ENCODE results near the gene CUTC.

CUTC gene

GRCh38 chr10:99779335-99779734 is 47.3 kb downstream of the CUTC start:
- DNase-seq = no peak
- intact Hi-C loops (cut with DNase I) = no loop called here

DNA sequence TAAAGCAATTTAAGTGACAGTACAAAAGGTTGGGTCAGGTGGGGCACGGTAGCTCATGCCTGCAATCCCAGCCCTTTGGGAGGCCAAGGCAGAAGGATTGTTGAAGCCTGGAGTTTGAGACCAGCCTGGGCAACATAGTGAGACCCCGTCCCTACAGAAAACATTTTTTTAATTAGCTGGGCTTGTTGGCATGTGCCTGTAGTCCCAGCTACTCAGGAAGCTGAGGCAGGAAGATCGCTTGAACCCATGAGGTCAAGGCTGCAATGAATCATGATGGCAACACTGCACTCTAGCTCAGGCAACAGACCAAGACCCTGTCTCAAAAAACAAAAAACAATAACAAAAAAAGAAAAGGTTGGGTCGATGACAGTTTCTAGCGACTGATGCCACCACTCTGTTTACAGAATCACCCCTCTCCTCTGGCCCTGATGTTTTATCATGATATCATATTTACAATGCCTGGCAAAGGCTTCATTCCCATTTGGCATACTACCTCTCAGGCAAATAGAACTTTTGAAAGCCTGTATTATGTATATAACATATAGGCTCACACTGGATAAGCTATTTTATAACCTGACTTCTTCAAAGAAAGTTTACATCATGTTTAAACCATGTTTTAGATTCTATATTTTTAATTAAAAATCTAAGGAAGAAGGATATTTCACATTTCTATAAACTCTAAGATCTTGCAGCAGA is 49.8 kb downstream of the CUTC start:
- intact Hi-C loops (cut with DNase I) = no loop called here
- DNase-seq = no peak

- intact Hi-C loops (cut with DNase I) = no loop called here
- DNase-seq = no peak
Measured at GRCh38 chr10:99782447-99783286, 50.6 kb downstream of the CUTC start, which contains the start of gene ABCC2. TSS of gene ABCC2 (plus strand) at chr10:99782640. CDS start at chr10:99782845, 205 bp downstream.

- no peak for DNase-seq
- intact Hi-C loops (cut with DNase I) = no loop called here
Measured at GRCh38 chr10:99784016-99784726, 52.1 kb downstream of the CUTC start.

DNA sequence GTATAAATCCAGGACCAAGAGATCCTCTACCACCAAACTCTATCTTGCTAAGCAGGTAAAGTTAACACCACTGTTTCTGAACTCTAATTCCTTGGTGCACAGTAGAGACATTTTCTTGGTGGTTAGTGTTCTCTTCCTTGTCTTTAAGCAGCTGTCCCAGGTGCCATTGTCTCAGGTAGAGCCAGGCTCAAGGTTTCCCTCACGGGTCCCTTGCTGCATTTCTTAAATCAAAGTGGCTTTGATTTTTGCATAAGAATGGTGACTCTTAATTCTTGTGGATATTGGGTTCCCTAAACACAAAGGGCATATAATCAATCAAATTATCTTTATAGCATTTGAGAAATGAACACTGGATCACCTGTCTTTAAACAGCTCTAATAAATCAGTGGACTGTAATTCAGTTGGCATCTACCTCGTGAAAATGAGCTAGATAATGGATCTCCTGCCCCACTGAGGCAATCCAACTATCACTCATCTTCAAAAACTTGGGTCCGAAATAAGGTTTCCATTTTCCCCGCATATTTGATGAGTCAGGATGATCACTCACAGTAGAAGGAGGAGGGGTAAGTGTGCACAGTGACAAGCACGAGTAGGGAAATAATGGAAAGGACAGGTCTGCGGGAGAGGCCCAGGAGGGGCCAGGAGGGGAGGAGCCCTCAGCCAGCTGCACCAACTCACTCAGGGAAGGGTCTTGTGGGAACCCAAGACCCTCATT is 52.9 kb downstream of the CUTC start:
- intact Hi-C loops (cut with DNase I) = no loop called here
- DNase-seq = no peak

DNA sequence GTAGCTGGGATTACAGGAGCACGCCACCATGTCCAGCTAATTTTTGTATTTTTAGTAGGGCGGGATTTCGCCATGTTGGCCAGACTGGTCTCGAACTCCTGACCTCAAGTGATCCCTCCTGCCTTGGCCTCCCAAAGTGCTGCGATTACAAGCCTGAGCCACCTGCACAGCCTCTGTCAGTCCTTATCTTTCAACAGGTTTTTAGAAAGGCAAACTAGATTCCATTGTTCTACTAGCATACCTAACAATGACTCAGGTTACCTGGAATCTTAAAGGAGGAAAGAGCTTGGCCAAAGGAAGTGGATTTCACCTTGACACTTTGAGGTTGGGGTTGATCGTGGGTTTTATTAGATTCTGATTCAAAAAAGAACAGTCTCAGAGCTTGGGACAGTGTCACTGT is 53.6 kb downstream of the CUTC start:
- intact Hi-C loops (cut with DNase I) = no loop called here
- DNase-seq = no peak

DNA sequence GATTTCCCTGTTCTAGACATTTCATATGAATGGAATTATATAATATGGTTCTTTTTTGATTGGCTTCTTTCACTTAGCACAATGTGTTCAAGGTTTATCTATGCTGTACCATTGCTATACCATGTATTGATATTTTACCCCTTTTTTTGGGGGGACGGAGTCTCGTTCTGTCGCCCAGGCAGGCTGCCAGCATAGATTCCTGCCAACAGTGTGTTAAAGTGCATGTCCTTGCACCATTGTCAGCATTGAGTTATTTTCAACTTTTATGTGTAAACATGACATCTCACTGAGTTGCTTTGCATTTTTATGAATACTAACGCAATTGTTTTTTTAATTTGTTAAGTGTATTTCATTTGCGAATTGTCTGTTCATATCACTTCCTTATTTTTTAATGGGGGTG is 55.3 kb downstream of the CUTC start:
- intact Hi-C loops (cut with DNase I) = no loop called here
- DNase-seq = no peak

DNA sequence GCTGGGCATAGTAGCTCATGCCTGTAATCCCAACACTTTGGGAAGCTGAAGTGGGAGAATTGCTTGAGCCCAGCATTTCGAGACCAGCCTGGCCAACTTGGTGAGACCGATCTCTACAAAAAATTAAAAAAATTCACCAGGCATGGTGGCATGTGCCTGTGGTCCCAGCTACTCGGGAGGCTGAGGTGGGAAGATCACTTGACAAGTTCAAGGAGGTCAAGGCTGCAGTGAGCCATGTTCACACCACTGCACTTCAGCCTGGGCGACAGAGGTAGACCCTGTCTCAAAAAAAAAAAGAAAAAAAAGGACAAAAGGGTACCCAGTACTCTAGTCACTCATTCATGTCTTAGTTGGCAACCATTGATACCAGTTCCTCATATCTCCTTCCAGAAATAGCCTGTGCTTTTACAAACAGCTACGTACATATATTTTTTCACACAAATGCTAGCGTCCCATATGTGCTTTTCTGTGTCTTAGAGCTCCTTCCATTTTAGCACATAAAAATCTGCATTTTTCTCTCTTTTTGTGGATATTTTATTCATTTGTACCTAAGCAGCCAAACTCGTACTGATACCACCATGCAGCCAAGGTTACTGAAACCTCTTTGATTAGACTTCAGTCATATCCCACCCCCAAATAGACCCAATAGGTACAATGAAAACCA is 55.9 kb downstream of the CUTC start:
- intact Hi-C loops (cut with DNase I) = no loop called here

DNA sequence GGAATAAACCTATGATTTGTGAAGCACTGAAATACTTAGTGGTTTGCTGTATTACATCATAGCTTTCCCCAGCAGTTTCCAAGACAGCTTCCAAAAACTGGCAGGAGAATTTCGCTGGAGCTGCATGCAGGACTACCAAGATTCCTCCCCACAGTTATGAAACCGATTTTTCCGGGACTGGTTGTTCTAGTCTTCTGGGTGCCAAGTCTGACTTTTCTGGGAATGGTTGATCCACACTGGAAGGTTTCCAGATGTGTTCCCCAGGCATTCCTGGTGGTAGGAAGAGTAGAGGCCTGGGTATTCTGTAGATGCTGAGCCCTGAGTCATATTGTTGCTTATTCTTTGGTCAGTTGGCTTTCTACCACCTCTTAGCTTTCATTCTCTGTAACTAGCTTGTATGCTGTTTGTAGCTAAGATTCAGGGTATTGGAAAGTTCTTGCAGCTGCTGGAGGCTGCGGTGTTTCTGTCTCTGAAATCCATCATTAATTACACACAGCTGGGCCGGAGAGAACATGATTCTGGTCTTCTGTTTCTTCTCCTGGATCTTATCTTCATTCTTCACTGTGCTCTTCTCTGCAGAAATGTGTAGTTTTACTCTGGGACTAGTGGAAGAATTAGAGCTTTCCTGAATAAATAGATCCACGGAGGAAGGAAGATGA is 56.7 kb downstream of the CUTC start:
- DNase-seq = peak in 3 of 10 donors; percentile 11 to 34 (median 14)
- intact Hi-C loops (cut with DNase I) = no loop called here

More for the DNA sequence above, 55.9 kb downstream of the CUTC start:
- no peak for DNase-seq

DNA sequence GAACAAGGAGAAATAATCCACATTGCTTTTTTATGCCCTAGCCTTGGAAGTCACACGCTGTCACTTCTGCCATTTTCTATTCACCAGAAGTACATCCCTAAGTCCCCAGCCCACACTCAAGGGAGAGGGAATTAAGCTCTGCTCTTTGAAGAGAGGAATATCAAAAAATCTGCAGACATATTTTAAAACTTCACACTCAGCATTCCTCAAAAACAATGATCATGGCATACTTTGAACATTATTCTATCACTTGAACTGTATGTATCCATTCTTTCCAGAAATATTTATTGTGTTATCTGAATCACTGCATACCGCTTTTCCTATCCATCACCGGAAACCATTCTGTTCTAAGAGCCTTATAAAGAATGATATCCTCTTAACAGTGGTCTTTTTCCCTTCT is 59.8 kb downstream of the CUTC start:
- intact Hi-C loops (cut with DNase I) = no loop called here
- DNase-seq = no peak

DNA sequence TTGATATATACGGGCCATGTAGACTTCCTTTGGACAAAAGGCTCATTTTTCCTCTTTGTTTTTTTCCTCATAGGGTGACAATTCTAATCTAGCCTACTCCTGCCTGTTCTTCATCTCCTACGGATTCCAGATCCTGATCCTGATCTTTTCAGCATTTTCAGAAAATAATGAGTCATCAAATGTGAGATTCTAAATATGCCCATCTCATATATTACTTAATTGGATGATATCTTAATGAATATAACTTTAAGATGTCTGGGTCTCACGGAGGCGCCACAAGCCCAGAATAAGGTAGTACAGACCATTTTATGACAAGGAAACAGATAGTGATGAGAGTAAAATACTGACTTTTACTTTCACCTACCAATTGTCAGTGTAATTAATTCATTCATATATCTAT is 61.8 kb downstream of the CUTC start:
- intact Hi-C loops (cut with DNase I) = no loop called here
- DNase-seq = no peak

- intact Hi-C loops (cut with DNase I) = no loop called here
- DNase-seq = no peak
Measured at GRCh38 chr10:99796928-99797327, 64.9 kb downstream of the CUTC start.

DNA sequence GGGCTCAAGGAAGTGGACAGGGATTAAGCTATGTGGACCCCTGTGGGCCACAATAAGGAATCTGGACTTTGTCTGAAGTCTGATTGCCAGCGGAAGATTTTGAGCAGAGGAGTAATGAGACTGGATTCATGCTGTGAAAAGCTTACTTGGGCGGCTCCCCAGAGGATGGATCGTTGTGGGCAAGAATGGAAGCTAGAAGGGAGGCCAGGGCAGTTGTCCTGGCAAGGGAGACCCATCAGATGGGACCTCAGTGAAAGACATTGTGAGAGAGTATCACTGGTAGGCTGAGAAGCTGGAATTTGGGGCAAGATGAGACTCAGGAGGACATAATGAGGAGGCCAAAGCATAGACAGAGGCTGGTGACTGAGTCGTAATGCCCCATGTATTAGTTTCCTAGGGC is 66.0 kb downstream of the CUTC start:
- intact Hi-C loops (cut with DNase I) = no loop called here
- DNase-seq = no peak

DNA sequence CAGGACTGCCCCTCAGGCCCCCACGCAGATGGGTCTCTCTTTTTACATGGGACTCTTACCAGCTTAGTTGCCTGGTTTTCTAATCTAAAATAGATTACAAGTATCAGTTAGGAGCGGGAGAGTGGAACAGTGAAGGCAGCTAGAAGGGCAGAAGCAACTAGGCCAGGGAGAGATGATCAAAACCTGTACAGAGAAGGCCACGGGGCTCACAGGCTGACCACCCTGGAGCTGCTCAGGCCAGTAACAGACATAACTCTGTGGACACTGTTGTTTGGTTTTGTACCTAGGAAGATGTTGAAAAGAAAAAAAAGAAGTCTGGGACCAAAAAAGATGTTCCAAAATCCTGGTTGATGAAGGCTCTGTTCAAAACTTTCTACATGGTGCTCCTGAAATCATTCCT is 66.9 kb downstream of the CUTC start:
- intact Hi-C loops (cut with DNase I) = no loop called here
- DNase-seq = no peak

DNA sequence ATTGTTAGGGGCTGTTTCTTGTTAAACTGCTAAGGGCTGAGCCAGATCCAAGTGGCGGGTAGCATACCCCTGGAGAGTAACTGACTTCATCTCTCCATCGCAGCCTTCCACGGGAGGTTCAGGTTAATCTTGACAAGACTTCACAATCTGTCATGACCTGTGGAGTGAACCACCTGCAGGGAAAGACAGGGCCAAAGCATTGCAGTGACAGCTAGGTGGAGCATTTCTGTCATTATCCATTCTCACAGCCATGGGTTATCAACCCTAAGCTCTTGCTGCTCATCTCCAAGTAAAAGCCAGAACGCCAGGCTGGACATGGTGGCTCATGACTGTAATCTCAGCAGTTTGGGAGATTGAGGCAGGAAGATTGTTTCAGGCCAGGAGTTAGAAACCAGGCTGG is 67.6 kb downstream of the CUTC start:
- intact Hi-C loops (cut with DNase I) = no loop called here
- no peak for DNase-seq

DNA sequence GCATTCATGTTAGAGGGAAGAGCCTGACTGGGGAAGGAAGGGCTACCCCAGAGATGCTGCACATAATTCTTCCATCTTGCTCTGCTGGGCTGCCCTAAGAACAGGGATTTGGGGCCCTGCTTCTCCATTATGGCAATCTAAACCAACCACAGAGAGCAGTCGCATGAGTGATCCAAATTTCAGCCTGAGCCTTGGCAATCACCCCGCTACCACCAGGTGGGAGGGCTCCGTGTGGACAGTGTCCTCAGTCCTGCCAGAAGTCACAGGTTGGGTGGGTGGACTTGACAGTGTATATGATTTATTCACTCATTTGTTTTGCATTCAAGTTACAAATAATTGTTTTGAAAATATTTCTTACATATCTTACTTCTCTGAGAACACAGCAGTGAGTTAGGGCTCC is 72.4 kb downstream of the CUTC start:
- no peak for DNase-seq
- intact Hi-C loops (cut with DNase I) = no loop called here

DNA sequence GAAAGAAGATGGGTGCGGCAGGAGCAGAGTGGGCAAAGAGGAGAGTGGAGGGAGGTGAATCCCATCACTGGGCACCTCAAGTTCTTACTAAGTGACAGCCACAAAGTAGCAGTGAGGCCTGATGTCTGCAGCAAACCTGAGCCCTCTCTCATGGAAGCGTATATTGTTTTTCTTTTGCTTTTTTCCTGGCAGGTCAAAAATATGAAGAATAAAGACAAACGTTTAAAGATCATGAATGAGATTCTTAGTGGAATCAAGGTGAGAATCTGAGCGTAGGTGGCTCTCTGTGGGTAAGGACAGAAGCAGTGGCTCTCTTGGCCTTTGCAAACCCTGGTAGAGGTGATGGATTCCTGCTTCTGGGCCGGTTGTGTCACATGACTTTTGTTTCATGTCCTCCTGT is 73.2 kb downstream of the CUTC start:
- intact Hi-C loops (cut with DNase I) = no loop called here
- no peak for DNase-seq
